Gastroesophageal sphincter (tissue), 3 donors: Measurements from ENCODE around the gene ARID3A.

Source experiments
- CTCF ChIP-seq, 4 experiments: fragments of 200-600 bp in 2 of 4; fragments of 450-650 bp in 2 of 4; sonication (generic) in 1 of 4; IDR thresholded peaks; one replicate each; pipeline ENCODE4 v1.5.1; 2017 to 2019; ENCODE audit warnings: antibody characterized with exemption in 4 of 4, mild to moderate bottlenecking in 2 of 4, moderate library complexity in 2 of 4
- POLR2A ChIP-seq, 2 donors: fragments of 450-650 bp; IDR thresholded peaks; one replicate each; pipeline ENCODE4 v1.6.1; 2017; ENCODE audit warnings: antibody characterized with exemption in 2 of 2, mild to moderate bottlenecking in 2 of 2, moderate library complexity in 1 of 2
- POLR2AphosphoS5 ChIP-seq: sonication (generic); formaldehyde crosslinking; IDR thresholded peaks from one replicate; pipeline ENCODE4 v1.6.1; 2017; ENCODE audit warnings: antibody characterized with exemption

DNA sequence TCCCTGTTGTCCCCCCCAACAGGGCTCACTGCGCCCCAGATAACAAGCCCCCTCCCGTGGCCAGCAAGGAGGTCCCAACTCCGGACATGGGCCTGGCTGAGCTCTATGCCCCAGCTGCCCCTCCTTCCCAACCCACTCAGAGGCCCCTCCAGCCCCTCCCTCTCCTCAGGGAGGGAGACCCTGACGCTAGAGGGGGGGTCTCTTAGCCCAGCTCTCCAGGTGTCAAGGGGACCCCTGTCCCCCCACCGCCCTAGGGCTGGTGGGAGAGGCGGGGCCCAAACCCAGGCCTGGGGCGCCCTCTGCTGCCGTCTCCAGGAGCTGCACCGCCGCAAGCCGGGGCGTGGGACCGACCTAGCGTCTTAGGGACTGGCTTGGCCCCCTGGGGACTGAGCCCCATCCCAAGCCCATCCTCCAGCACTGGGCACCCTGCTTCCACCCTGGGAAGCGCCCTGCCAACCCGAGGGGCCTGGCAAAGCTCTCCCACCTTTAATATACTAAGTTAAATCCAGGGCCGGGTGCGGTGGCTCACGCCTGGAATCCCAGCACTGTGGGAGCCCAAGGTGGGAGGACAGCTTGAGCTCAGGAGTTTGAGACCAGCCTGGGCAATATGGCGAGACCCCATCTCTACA is 75.8 kb downstream of the ARID3A start:
- no peak for TF ChIP-seq POLR2A (IDR thresholded peaks at IDR 0.05)
- TF ChIP-seq CTCF (IDR thresholded peaks at IDR 0.05) = peak in 3 of 4 experiments; percentile 84 to 96 (median 85)
- TF ChIP-seq POLR2AphosphoS5 = no peak
